BLaER1 treated with 17β-estradiol and CSF1 and Interleukin-3, amounts not matched to agents 10 nM and 100 nM (cell line): ENCODE data around the gene GLOD5.

Experiments used
- H3K27ac ChIP-seq, 11 experiments: shearing (Covaris generic); formaldehyde crosslinking; 2 replicates each; pipeline ENCODE4 v1.8.1; 2022
- H3K27me3 ChIP-seq, 11 experiments: shearing (Covaris generic); formaldehyde crosslinking; 2 replicates each; pipeline ENCODE4 v1.8.1; 2022
- H3K36me3 ChIP-seq, 11 experiments: shearing (Covaris generic); formaldehyde crosslinking; 2 replicates each; pipeline ENCODE4 v1.8.1; 2022
- H3K4me1 ChIP-seq, 10 experiments: shearing (Covaris generic); formaldehyde crosslinking; 2 replicates each; pipeline ENCODE4 v1.8.1; 2022
- H3K4me2 ChIP-seq, 11 experiments: shearing (Covaris generic); formaldehyde crosslinking; 2 replicates each; pipeline ENCODE4 v1.8.1; 2022
- H3K4me3 ChIP-seq, 10 experiments: shearing (Covaris generic); formaldehyde crosslinking; 2 replicates each; pipeline ENCODE4 v1.8.1; 2022
- H3K9ac ChIP-seq, 11 experiments: shearing (Covaris generic); formaldehyde crosslinking; 2 replicates each; pipeline ENCODE4 v1.8.1; 2022
- H3K9me3 ChIP-seq, 11 experiments: shearing (Covaris generic); formaldehyde crosslinking; replicated peaks in 1 of 11; 2 replicates each; pipeline ENCODE4 v1.8.1; 2022
- H4K20me1 ChIP-seq, 11 experiments: shearing (Covaris generic); formaldehyde crosslinking; 2 replicates each; pipeline ENCODE4 v1.8.1; 2022
- Cebpa-rat ChIP-seq, 11 experiments: shearing (Covaris generic); IDR thresholded peaks; 2 replicates each; pipeline ENCODE4 v1.8.1; 2022

GLOD5 gene

GRCh38 chrX:48747415-48748016 is 14.0 kb upstream of the GLOD5 start:
- Histone ChIP-seq H3K9me3 (no peaks in the 10 kb centered on the region), H3K4me2 (peak overlapping the region in 1 of 11 experiments; percentile 1; a peak in 1 of 22 replicates), H3K4me1 (peaks cover 0 to 6% (median 0%) of the 10 kb centered on the region in 10 experiments; a peak in 4 of 20 replicates), H3K9ac (no peak overlapping the region), H3K27ac (no peak overlapping the region), H4K20me1 (no peaks in the 10 kb centered on the region; a peak in 1 of 22 replicates), H3K27me3 (peaks cover 4 to 80% (median 42%) of the 10 kb centered on the region in 11 experiments; a peak in 19 of 22 replicates), H3K4me3 (no peak overlapping the region), H3K36me3 (no peaks in the 10 kb centered on the region)
- no peak for TF ChIP-seq Cebpa-rat (IDR thresholded peaks at IDR 0.05)

DNA sequence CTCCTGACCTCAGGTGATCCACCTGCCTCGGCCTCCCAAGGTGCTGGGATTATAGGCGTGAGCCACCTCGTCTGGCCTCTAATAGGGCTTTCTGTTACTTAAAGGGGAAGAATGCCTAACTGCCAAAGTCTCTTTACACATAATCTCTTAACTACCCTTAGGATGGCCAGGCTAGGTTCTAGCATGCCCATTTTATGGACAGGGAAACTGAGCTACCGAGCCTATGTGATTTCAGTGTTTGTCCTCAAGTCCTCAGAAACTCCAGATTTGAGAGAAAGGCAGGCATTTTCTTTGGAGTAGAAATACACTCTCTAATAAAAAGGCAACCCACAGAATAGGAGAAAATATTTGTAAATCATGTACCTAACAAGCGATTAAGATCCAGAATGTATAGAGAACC is 12.4 kb upstream of the GLOD5 start:
- Histone ChIP-seq H3K27ac (no peak overlapping the region), H3K27me3 (peaks cover 3 to 80% (median 45%) of the 10 kb centered on the region in 11 experiments; a peak in 20 of 22 replicates), H3K4me1 (peaks cover 0 to 6% (median 0%) of the 10 kb centered on the region in 10 experiments; a peak in 4 of 20 replicates), H3K9ac (no peak overlapping the region), H3K9me3 (no peaks in the 10 kb centered on the region), H4K20me1 (no peaks in the 10 kb centered on the region; a peak in 1 of 22 replicates), H3K4me2 (no peak overlapping the region), H3K4me3 (no peak overlapping the region), H3K36me3 (no peaks in the 10 kb centered on the region)
- no peak for TF ChIP-seq Cebpa-rat (IDR thresholded peaks at IDR 0.05)

- peak in 3 of 11 experiments; percentile 25 to 34 (median 29); a peak in 1 of 22 replicates for TF ChIP-seq Cebpa-rat (IDR thresholded peaks at IDR 0.05)
- Histone ChIP-seq H3K9me3 (no peaks in the 10 kb centered on the region), H3K27me3 (peaks cover 18 to 81% (median 52%) of the 10 kb centered on the region in 11 experiments; a peak in 21 of 22 replicates), H3K4me3 (no peak overlapping the region), H3K9ac (no peak overlapping the region), H3K4me1 (peaks cover 0 to 6% (median 0%) of the 10 kb centered on the region in 10 experiments; a peak in 4 of 20 replicates), H4K20me1 (peaks cover 0 to 7% (median 0%) of the 10 kb centered on the region in 11 experiments; a peak in 2 of 22 replicates), H3K27ac (no peak overlapping the region), H3K4me2 (no peak overlapping the region), H3K36me3 (no peaks in the 10 kb centered on the region)
These were observed 10.2 kb upstream of the GLOD5 start for GRCh38 chrX:48751343-48751742.

GRCh38 chrX:48752498-48752897 is 9.0 kb upstream of the GLOD5 start:
- no peaks in the 10 kb centered on the region for H3K9me3 ChIP-seq
- H3K4me1 ChIP-seq: peaks cover 0 to 3% (median 0%) of the 10 kb centered on the region in 10 experiments; a peak in 4 of 20 replicates
- no peak for TF ChIP-seq Cebpa-rat (IDR thresholded peaks at IDR 0.05)

GRCh38 chrX:48753708-48754228 is 7.8 kb upstream of the GLOD5 start:
- no peak overlapping the region for H3K27ac ChIP-seq
- H3K4me3 ChIP-seq: no peak overlapping the region
- H3K4me1 ChIP-seq: no peaks in the 10 kb centered on the region
- H3K36me3 ChIP-seq: no peaks in the 10 kb centered on the region
- TF ChIP-seq Cebpa-rat (IDR thresholded peaks at IDR 0.05): no peak
- no peaks in the 10 kb centered on the region for H3K9me3 ChIP-seq
- H3K9ac ChIP-seq: no peak overlapping the region
- H3K27me3 ChIP-seq: peaks cover 33 to 84% (median 61%) of the 10 kb centered on the region in 11 experiments; a peak in 21 of 22 replicates
- H4K20me1 ChIP-seq: peaks cover 0 to 7% (median 0%) of the 10 kb centered on the region in 11 experiments; a peak in 2 of 22 replicates
- H3K4me2 ChIP-seq: peak overlapping the region in 1 of 11 experiments; percentile 7; a peak in 1 of 22 replicates

More at GRCh38 chrX:48752498-48752897, 9.0 kb upstream of the GLOD5 start:
- no peak overlapping the region for H3K27ac ChIP-seq
- H3K9ac ChIP-seq: no peak overlapping the region
- H3K27me3 ChIP-seq: peaks cover 24 to 84% (median 58%) of the 10 kb centered on the region in 11 experiments; a peak in 21 of 22 replicates
- no peaks in the 10 kb centered on the region for H3K36me3 ChIP-seq
- H4K20me1 ChIP-seq: peaks cover 0 to 7% (median 0%) of the 10 kb centered on the region in 11 experiments; a peak in 2 of 22 replicates
- no peak overlapping the region for H3K4me2 ChIP-seq
- no peak overlapping the region for H3K4me3 ChIP-seq

DNA sequence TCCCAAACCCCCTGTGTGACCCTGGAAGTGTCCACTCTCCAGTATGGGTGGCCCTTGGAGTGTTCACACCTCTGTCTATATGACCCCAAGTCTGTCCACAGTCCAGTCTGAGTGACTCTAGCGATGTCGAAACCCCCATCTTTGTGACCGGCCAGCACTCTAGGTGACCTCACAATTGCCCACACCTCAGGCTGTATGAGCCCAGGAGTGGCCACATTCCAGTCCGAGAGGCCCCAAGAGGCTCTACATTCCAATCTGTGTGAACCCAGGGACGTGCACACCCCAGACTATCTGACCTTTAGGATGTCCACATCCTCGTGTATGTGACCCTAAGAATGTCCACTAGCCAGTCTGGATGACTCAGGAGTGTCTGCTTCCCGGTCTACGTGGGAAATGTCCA is 7.3 kb upstream of the GLOD5 start:
- Histone ChIP-seq H3K27me3 (peaks cover 33 to 84% (median 65%) of the 10 kb centered on the region in 11 experiments; a peak in 21 of 22 replicates), H3K27ac (no peak overlapping the region), H4K20me1 (peaks cover 0 to 7% (median 0%) of the 10 kb centered on the region in 11 experiments; a peak in 2 of 22 replicates), H3K9ac (no peak overlapping the region), H3K4me3 (no peak overlapping the region), H3K36me3 (no peaks in the 10 kb centered on the region), H3K4me2 (no peak overlapping the region), H3K9me3 (no peaks in the 10 kb centered on the region), H3K4me1 (no peaks in the 10 kb centered on the region)
- TF ChIP-seq Cebpa-rat (IDR thresholded peaks at IDR 0.05): no peak

GRCh38 chrX:48769230-48769629 is 7.7 kb downstream of the GLOD5 start:
- H3K9me3 ChIP-seq: no peaks in the 10 kb centered on the region
- no peaks in the 10 kb centered on the region for H4K20me1 ChIP-seq
- no peak overlapping the region for H3K4me2 ChIP-seq
- no peak overlapping the region for H3K4me3 ChIP-seq
- H3K27me3 ChIP-seq: peaks cover 36 to 83% (median 68%) of the 10 kb centered on the region in 11 experiments
- H3K4me1 ChIP-seq: no peaks in the 10 kb centered on the region
- TF ChIP-seq Cebpa-rat (IDR thresholded peaks at IDR 0.05): no peak
- H3K9ac ChIP-seq: no peak overlapping the region
- no peak overlapping the region for H3K27ac ChIP-seq
- H3K36me3 ChIP-seq: no peaks in the 10 kb centered on the region

GRCh38 chrX:48770296-48770695 is 8.7 kb downstream of the GLOD5 start:
- no peaks in the 10 kb centered on the region for H3K9me3 ChIP-seq

DNA sequence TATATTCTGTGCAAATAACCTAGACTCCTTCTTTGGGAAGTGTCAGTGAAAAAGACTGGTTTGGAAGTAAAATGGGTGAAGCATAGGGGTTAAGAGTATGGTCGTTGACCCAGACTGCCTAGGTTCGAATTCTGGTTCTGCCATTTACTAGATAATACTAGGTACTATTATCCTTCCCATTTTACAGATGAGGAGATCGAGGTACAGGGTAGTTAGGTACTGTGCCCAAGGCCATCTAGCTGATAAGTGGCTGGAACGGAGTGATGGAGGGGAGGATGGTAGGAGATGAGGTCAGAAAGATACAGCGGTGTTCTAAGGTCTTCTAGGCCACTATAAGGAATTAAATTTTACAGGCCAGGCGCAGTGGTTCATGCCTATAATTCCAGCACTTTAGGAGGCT is 11.1 kb downstream of the GLOD5 start:
- peaks cover 59 to 99% (median 92%) of the 10 kb centered on the region in 11 experiments for H3K27me3 ChIP-seq
- no peaks in the 10 kb centered on the region for H3K9me3 ChIP-seq
- no peak for TF ChIP-seq Cebpa-rat (IDR thresholded peaks at IDR 0.05)
- H3K36me3 ChIP-seq: no peaks in the 10 kb centered on the region
- H3K9ac ChIP-seq: no peak overlapping the region
- H3K27ac ChIP-seq: no peak overlapping the region
- no peak overlapping the region for H3K4me3 ChIP-seq
- H3K4me2 ChIP-seq: no peak overlapping the region
- no peaks in the 10 kb centered on the region for H4K20me1 ChIP-seq
- no peaks in the 10 kb centered on the region for H3K4me1 ChIP-seq

More at GRCh38 chrX:48770296-48770695, 8.7 kb downstream of the GLOD5 start:
- Histone ChIP-seq H3K4me3 (no peak overlapping the region), H3K9ac (no peak overlapping the region), H3K36me3 (no peaks in the 10 kb centered on the region), H3K4me2 (no peak overlapping the region), H3K4me1 (no peaks in the 10 kb centered on the region), H4K20me1 (no peaks in the 10 kb centered on the region), H3K27ac (no peak overlapping the region), H3K27me3 (peaks cover 45 to 84% (median 72%) of the 10 kb centered on the region in 11 experiments)
- no peak for TF ChIP-seq Cebpa-rat (IDR thresholded peaks at IDR 0.05)
